H1 (cell line): ENCODE data around the gene DAGLA.

Experiments
- CEBPB ChIP-seq: IDR thresholded peaks from 2 replicates; pipeline ENCODE4 v1.6.1; 2012; ENCODE audit warnings: low read depth, low read length
- EZH2 ChIP-seq: fragments of 200-600 bp; sonication (generic); IDR thresholded peaks from 2 replicates; pipeline ENCODE4 v1.7.1; 2012; ENCODE audit warnings: low read depth, mild to moderate bottlenecking, moderate library complexity, low read length, inconsistent platforms; ENCODE audit not compliant: severe bottlenecking
- HDAC2 ChIP-seq, 2 experiments: fragments of 300-600 bp in 1 of 2; sonication (generic) in 1 of 2; IDR thresholded peaks; 2 replicates each; pipeline ENCODE4 v1.6.1; 2011 to 2012; ENCODE audit warnings: low read depth in 2 of 2, low read length in 2 of 2, mild to moderate bottlenecking in 2 of 2, moderate library complexity in 2 of 2, borderline replicate concordance in 1 of 2, inconsistent platforms in 1 of 2
- NRF1 ChIP-seq: IDR thresholded peaks from 2 replicates; pipeline ENCODE4 v1.6.1; 2011; ENCODE audit warnings: mild to moderate bottlenecking, low read depth, low read length, improper control_type of control experiment
- POLR2AphosphoS5 ChIP-seq: IDR thresholded peaks from 2 replicates; pipeline ENCODE4 v1.6.1; 2011; ENCODE audit warnings: low read depth, low read length
- RAD21 ChIP-seq, 2 experiments: IDR thresholded peaks in 1 of 2; conservative IDR thresholded peaks in 1 of 2; 2 replicates each; pipeline ENCODE4 v1.6.1; 2011; ENCODE audit warnings: low read depth in 2 of 2, low read length in 2 of 2, improper control_type of control experiment in 1 of 2, inconsistent platforms in 1 of 2, mild to moderate bottlenecking in 1 of 2, moderate library complexity in 1 of 2
- SIN3A ChIP-seq, 2 experiments: IDR thresholded peaks in 1 of 2; conservative IDR thresholded peaks in 1 of 2; 2 replicates each; pipeline ENCODE4 v1.6.1; 2011 to 2012; ENCODE audit warnings: low read length in 2 of 2, improper control_type of control experiment in 1 of 2, low read depth in 1 of 2, mild to moderate bottlenecking in 1 of 2
- SUZ12 ChIP-seq: fragments of 200-600 bp; sonication (generic); IDR thresholded peaks from 2 replicates; pipeline ENCODE4 v1.6.1; 2012; ENCODE audit warnings: mild to moderate bottlenecking, inconsistent platforms, low read length, moderate library complexity, mixed read lengths
- ZNF274 ChIP-seq: IDR thresholded peaks from 2 replicates; pipeline ENCODE4 v1.7.0; 2012; ENCODE audit warnings: low read length, borderline replicate concordance; ENCODE audit errors: extremely low read depth
- TF ChIP-seq, protein P1 (sequence below), 3 experiments: IDR thresholded peaks; 1 replicate in 2 of 3; 2 replicates in 1 of 3; pipeline versions ENCODE4 v1.5.1 to v1.6.1; 2011; ENCODE audit warnings: low read length in 3 of 3, mild to moderate bottlenecking in 3 of 3, inconsistent platforms in 2 of 3, low read depth in 1 of 3, moderate library complexity in 1 of 3; ENCODE audit not compliant: insufficient read depth in 1 of 3; ENCODE audit errors: control extremely low read depth in 1 of 3
- TF ChIP-seq, protein P2 (sequence below): IDR thresholded peaks from 2 replicates; pipeline ENCODE4 v1.6.1; 2011; ENCODE audit warnings: low read depth, mild to moderate bottlenecking, low read length; ENCODE audit not compliant: insufficient read depth

DNA sequence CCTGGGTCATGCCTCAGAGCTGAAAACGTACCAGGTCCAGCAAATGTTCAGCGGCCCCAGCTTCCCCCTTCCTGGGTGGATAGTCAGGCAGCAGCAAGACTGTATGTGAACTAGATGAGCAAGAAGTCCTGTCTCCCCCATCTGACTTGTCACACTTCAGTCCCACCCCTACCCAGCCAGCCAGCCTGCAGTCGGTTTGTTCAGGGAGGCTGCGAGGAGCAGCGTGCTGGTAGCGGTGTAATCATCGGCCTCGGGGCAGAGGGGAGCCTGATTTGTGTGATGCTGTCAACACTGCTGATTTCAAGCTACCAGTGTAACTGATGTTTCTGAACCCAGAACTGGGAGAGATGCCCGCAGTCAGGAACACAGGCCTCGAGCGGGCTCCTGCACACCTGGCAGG is 102.7 kb downstream of the DAGLA start:
- TF ChIP-seq ZNF274 (no peak), RAD21 (IDR thresholded peaks at IDR 0.05 in 1 of 2, conservative IDR thresholded peaks at IDR 0.05 in 1 of 2; ENCODE audit: low read depth in 2 of 2, low read length in 2 of 2) (no peak), EZH2 (no peak), NRF1 (no peak), SUZ12 (no peak), POLR2AphosphoS5 (no peak), SIN3A (conservative IDR thresholded peaks at IDR 0.05 in 1 of 2, IDR thresholded peaks at IDR 0.05 in 1 of 2; ENCODE audit: low read depth in 1 of 2, low read length in 2 of 2) (no peak), HDAC2 (IDR thresholded peaks at IDR 0.05; ENCODE audit: borderline replicate concordance in 1 of 2, low read depth in 2 of 2, low read length in 2 of 2) (no peak), CEBPB (no peak)
- TF ChIP-seq, protein P1, sequence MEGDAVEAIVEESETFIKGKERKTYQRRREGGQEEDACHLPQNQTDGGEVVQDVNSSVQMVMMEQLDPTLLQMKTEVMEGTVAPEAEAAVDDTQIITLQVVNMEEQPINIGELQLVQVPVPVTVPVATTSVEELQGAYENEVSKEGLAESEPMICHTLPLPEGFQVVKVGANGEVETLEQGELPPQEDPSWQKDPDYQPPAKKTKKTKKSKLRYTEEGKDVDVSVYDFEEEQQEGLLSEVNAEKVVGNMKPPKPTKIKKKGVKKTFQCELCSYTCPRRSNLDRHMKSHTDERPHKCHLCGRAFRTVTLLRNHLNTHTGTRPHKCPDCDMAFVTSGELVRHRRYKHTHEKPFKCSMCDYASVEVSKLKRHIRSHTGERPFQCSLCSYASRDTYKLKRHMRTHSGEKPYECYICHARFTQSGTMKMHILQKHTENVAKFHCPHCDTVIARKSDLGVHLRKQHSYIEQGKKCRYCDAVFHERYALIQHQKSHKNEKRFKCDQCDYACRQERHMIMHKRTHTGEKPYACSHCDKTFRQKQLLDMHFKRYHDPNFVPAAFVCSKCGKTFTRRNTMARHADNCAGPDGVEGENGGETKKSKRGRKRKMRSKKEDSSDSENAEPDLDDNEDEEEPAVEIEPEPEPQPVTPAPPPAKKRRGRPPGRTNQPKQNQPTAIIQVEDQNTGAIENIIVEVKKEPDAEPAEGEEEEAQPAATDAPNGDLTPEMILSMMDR (IDR thresholded peaks at IDR 0.05; ENCODE audit: control extremely low read depth in 1 of 3, insufficient read depth in 1 of 3, low read depth in 1 of 3, low read length in 3 of 3) = no peak
- TF ChIP-seq, protein P2, sequence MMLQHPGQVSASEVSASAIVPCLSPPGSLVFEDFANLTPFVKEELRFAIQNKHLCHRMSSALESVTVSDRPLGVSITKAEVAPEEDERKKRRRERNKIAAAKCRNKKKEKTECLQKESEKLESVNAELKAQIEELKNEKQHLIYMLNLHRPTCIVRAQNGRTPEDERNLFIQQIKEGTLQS = no peak
